K562 (cell line): ENCODE results near the gene DSEL. TPM values are rescaled to one million over a fixed set of nuclear protein-coding genes. Genes with fewer than 3 reads are reported as not detected.

ENCODE experiments used
- ATAC-seq: fragments of 200-7000 bp; cut with Tn5 transposase; 3 replicates; pipeline ENCODE4 v1.9.1; 2020; ENCODE audit warnings: moderate library complexity
- BruUV-seq: library from RNA; stranded (reverse); fragments of 400-500 nt; replicated peaks from 2 replicates; lab custom pipeline; 2021; lab: Mats Ljungman, UMichigan
- CTCF ChIA-PET: fragments of 300-600 bp; formaldehyde crosslinking; extraction: SDS; loops from one replicate; lab custom pipeline; 2021; ENCODE audit warnings: low intra/inter-chr PET ratio; lab: Yijun Ruan, JAX
- POLR2A ChIA-PET: fragments of 300-600, 350-650 bp; sonication (Branson Sonifier 250); formaldehyde crosslinking; extraction: SDS; loops from one replicate; lab custom pipeline; 2021; ENCODE audit warnings: antibody characterized with exemption, inconsistent platforms; lab: Yijun Ruan, JAX
- DNase-seq, 4 experiments: peaks; one replicate each; pipeline versions ENCODE4 v3.0.0 to v3.0.0-alpha.2; 2011 to 2018; ENCODE audit warnings: low spot score in 3 of 4, mixed read lengths in 3 of 4; ENCODE audit errors: extremely low read depth in 1 of 4
- FAIRE-seq: peaks from 2 replicates; lab custom pipeline; 2011; peaks lifted over from hg19 to GRCh38; lab: Jason Lieb, UNC
- H2AFZ ChIP-seq: 2 replicates; pipeline ENCODE4 v1.6.0; 2011; ENCODE audit warnings: low read depth, low read length, control low read depth, inconsistent platforms
- H3K27ac ChIP-seq: fragments of 200-600 bp; 3 replicates; pipeline ENCODE4 v1.8.0; 2011; ENCODE audit warnings: low read depth, mild to moderate bottlenecking, control low read depth, inconsistent platforms, low read length, moderate library complexity, mixed read lengths; ENCODE audit errors: extremely low read depth
- H3K27me3 ChIP-seq, 2 experiments: fragments of 300-600 bp in 1 of 2; 2 replicates in 1 of 2; 3 replicates in 1 of 2; pipeline versions ENCODE4 v1.6.0 to v1.8.0; 2011; ENCODE audit warnings: inconsistent platforms in 2 of 2, low read length in 2 of 2, mild to moderate bottlenecking in 1 of 2, mixed read lengths in 1 of 2, moderate library complexity in 1 of 2; ENCODE audit not compliant: control insufficient read depth in 2 of 2, insufficient read depth in 2 of 2
- H3K36me3 ChIP-seq: fragments of 300-600 bp; 3 replicates; pipeline ENCODE4 v1.8.0; 2011; ENCODE audit warnings: mild to moderate bottlenecking, low read length, inconsistent platforms; ENCODE audit not compliant: control insufficient read depth, insufficient read depth
- H3K4me1 ChIP-seq, 2 experiments: fragments of 200-600 bp in 1 of 2; replicated peaks in 1 of 2; 2 replicates in 1 of 2; 3 replicates in 1 of 2; pipeline versions ENCODE4 v1.5.1 to v1.8.0; 2011; ENCODE audit warnings: inconsistent platforms in 2 of 2, low read length in 2 of 2, mild to moderate bottlenecking in 1 of 2, mixed read lengths in 1 of 2, moderate library complexity in 1 of 2; ENCODE audit not compliant: control insufficient read depth in 2 of 2, insufficient read depth in 2 of 2
- H3K4me2 ChIP-seq: 2 replicates; pipeline ENCODE4 v1.6.1; 2011; ENCODE audit warnings: low read length, control low read depth, inconsistent platforms, mixed read lengths; ENCODE audit not compliant: insufficient read depth
- H3K4me3 ChIP-seq: fragments of 200-600 bp; sonication (generic), shearing (Covaris generic); 2 replicates; pipeline ENCODE4 v1.5.1; 2016; ENCODE audit warnings: control low read depth, inconsistent platforms
- H3K79me2 ChIP-seq: fragments of 200-600 bp; 3 replicates; pipeline ENCODE4 v1.8.0; 2011; ENCODE audit warnings: low read length, inconsistent platforms; ENCODE audit not compliant: control insufficient read depth, insufficient read depth
- H3K9ac ChIP-seq, 2 experiments: 2 replicates each; pipeline versions ENCODE4 v1.6.0 to v1.6.1; 2011; ENCODE audit warnings: low read depth in 2 of 2, low read length in 2 of 2, control low read depth in 1 of 2, inconsistent platforms in 1 of 2, mild to moderate bottlenecking in 1 of 2, mixed read lengths in 1 of 2; ENCODE audit not compliant: insufficient read depth in 1 of 2
- H3K9me1 ChIP-seq: one replicate; pipeline ENCODE4 v1.6.0; 2011; ENCODE audit warnings: inconsistent platforms, mild to moderate bottlenecking, low read length, moderate library complexity; ENCODE audit not compliant: control insufficient read depth, insufficient read depth
- H3K9me3 ChIP-seq: replicated peaks from 2 replicates; pipeline ENCODE4 v1.5.1; 2011; ENCODE audit warnings: low read depth, low read length, inconsistent platforms; ENCODE audit not compliant: control insufficient read depth, insufficient read depth
- H4K20me1 ChIP-seq: replicated peaks from 2 replicates; pipeline ENCODE4 v1.6.1; 2011; ENCODE audit warnings: low read length, inconsistent platforms, mixed read lengths; ENCODE audit not compliant: control insufficient read depth, insufficient read depth
- E2F1 ChIP-seq: sonication (generic); formaldehyde crosslinking; IDR thresholded peaks from 2 replicates; pipeline ENCODE4 v1.8.1; 2023; ENCODE audit warnings: mild to moderate bottlenecking, missing genetic modification reagents, moderate library complexity
- FIP1L1 ChIP-seq: fragments of 200-400 bp; formaldehyde crosslinking; IDR thresholded peaks from 2 replicates; pipeline ENCODE4 v1.6.1; 2018; ENCODE audit warnings: mild to moderate bottlenecking, low read depth, low read length; ENCODE audit not compliant: poor library complexity, severe bottlenecking
- HDAC8 ChIP-seq: fragments of 450-650 bp; IDR thresholded peaks from 2 replicates; pipeline ENCODE4 v1.6.1; 2016; ENCODE audit warnings: mild to moderate bottlenecking, missing genetic modification characterization, moderate library complexity, missing compliant biosample characterization
- HNRNPLL ChIP-seq: fragments of 200-400 bp; formaldehyde crosslinking; IDR thresholded peaks from 2 replicates; pipeline ENCODE4 v1.6.1; 2017; ENCODE audit warnings: low read length, low read depth, mild to moderate bottlenecking; ENCODE audit not compliant: poor library complexity, severe bottlenecking
- HSF4 ChIP-seq: fragments of 250-450 bp; sonication (Bioruptor Pico); IDR thresholded peaks from 2 replicates; pipeline ENCODE4 v2.1.2; 2022; ENCODE audit warnings: mild to moderate bottlenecking, moderate library complexity, borderline replicate concordance
- KDM4B ChIP-seq, 2 experiments: fragments of 450-650 bp in 1 of 2; sonication (generic) in 1 of 2; IDR thresholded peaks; 2 replicates each; pipeline ENCODE4 v1.6.1; 2016 to 2017; ENCODE audit warnings: borderline replicate concordance in 2 of 2, antibody characterized with exemption in 1 of 2, low read depth in 1 of 2, mild to moderate bottlenecking in 1 of 2
- SRSF3 ChIP-seq: fragments of 200-400 bp; formaldehyde crosslinking; IDR thresholded peaks from 2 replicates; pipeline ENCODE4 v1.6.1; 2016; ENCODE audit warnings: mild to moderate bottlenecking, low read length, moderate library complexity; ENCODE audit not compliant: insufficient read depth
- TEAD2 ChIP-seq: fragments of 450-650 bp; IDR thresholded peaks from 2 replicates; pipeline ENCODE4 v1.6.1; 2016; ENCODE audit warnings: missing genetic modification characterization, control low read depth, missing compliant biosample characterization
- ZKSCAN3 ChIP-seq: fragments of 250-450 bp; sonication (Bioruptor Pico); IDR thresholded peaks from 2 replicates; pipeline ENCODE4 v1.4.0; 2020
- ZNF263 ChIP-seq: sonication (generic); formaldehyde crosslinking; IDR thresholded peaks from 2 replicates; pipeline ENCODE4 v1.8.0; 2022; ENCODE audit warnings: mild to moderate bottlenecking, missing genetic modification reagents, borderline replicate concordance
- ZNF766 ChIP-seq: fragments of 200-800 bp; sonication (Bioruptor generic); conservative IDR thresholded peaks from 2 replicates; pipeline ENCODE4 v1.6.1; 2016; ENCODE audit warnings: missing genetic modification characterization, missing compliant biosample characterization
- WGBS: fragments of 100-300 bp; shearing (Covaris generic); methylation state at CpG from one replicate; pipeline ENCODE4 v1.1.6; 2016; ENCODE audit warnings: low coverage, mixed read lengths; ENCODE audit not compliant: insufficient coverage; ENCODE audit errors: missing lambda C conversion rate; 5-methylcytosine and 5-hydroxymethylcytosine counted together
- in situ Hi-C: fragments of 300-500 bp; cut with MboI; formaldehyde crosslinking; loops from 4 replicates; pipeline ENCODE4 v1.15.0; 2018; ENCODE audit warnings: inconsistent platforms, mixed read lengths
- intact Hi-C: fragments of 100-400 bp; cut with micrococcal nuclease; formaldehyde crosslinking; loops from 2 replicates; pipeline ENCODE4 v1.14.2; 2022
- polyA plus RNA-seq, 8 experiments: library from polyadenylated mRNA; depleted of rRNA in 4 of 8; stranded (reverse) in 5 of 8; unstranded in 3 of 8; fragments of >200 nt; fragmentation: Nextera tagmentation in 2 of 8; fragmentation: Illumina TruSeq in 1 of 8; extraction: Ambion mirVana in 2 of 8; extraction: Trizol in 1 of 8; gene quantifications; 2 replicates each; pipeline versions ENCODE4 v1.2.1 to v1.2.3, GENCODE V29; 2011 to 2014; ENCODE audit warnings: inconsistent platforms in 1 of 8, missing spikeins in 1 of 8
- total RNA-seq, 7 experiments: library from RNA; depleted of rRNA in 6 of 7; stranded (reverse); fragments of >200 nt in 6 of 7; fragmentation: Illumina TruSeq in 2 of 7; extraction: Trizol in 2 of 7; gene quantifications; 2 replicates each; pipeline versions ENCODE4 v1.2.1 to v1.2.3, GENCODE V29; 2011 to 2021; ENCODE audit warnings: low replicate concordance in 1 of 7

DSEL gene
- total and polyA plus RNA-seq, 9 of the 15 experiments (the other 6 are each of a cell fraction or from before 2014, with no cell fraction given), result under 0.01 to 0.04 (median 0.01) TPM; not detected in 3

GRCh38 chr18:67525328-67526099 lies 9.0 kb upstream of the DSEL start:
- no peak for FAIRE-seq
- no peaks in the 10 kb centered on the region for H3K79me2 ChIP-seq
- no peak for DNase-seq
- H3K27me3 ChIP-seq, result no peaks in the 10 kb centered on the region
- H3K27ac ChIP-seq, result no peak overlapping the region
- H3K4me2 ChIP-seq, result no peak overlapping the region
- POLR2A ChIA-PET, result no interaction called here
- TF ChIP-seq KDM4B (IDR thresholded peaks at IDR 0.05; ENCODE audit: borderline replicate concordance in 2 of 2, low read depth in 1 of 2), result no peak
- TF ChIP-seq ZNF263 (CRISPR knock-in tag), result no peak
- no peak for TF ChIP-seq ZKSCAN3
- no peak for TF ChIP-seq E2F1 (CRISPR knock-in tag)
- TF ChIP-seq TEAD2 (tag), result no peak
- TF ChIP-seq ZNF766 (CRISPR knock-in tag), result no peak
- no peak for TF ChIP-seq HNRNPLL
- TF ChIP-seq FIP1L1, result no peak
- no peak for TF ChIP-seq SRSF3
- no peak for TF ChIP-seq HSF4 (CRISPR knock-in tag)
- TF ChIP-seq HDAC8 (tag), result no peak
- TF ChIP-seq, all 486 proteins: peak for 0
- no peak for ATAC-seq
- Histone ChIP-seq H3K4me3 (no peak overlapping the region), H3K36me3 (no peaks in the 10 kb centered on the region), H3K4me1 (no peaks in the 10 kb centered on the region), H3K9me3 (no peaks in the 10 kb centered on the region), H4K20me1 (no peaks in the 10 kb centered on the region), H3K9me1 (no peaks in the 10 kb centered on the region), H3K9ac (no peak overlapping the region), H2AFZ (no peak overlapping the region)
- WGBS, result 0% methylated on average over 1 of the region's 3 CpGs
- in situ Hi-C loops, result no loop called here
- CTCF ChIA-PET, result no interaction called here
- BruUV-seq, result no TSS peak
- intact Hi-C loops, result no loop called here
